K562 (cell line): Measurements from ENCODE around the gene NARF. TPM values are rescaled to one million over a fixed set of nuclear protein-coding genes. Genes with fewer than 3 reads are reported as not detected.
A peak's percentile ranks its signal among the peaks of the same experiment; 100 is the strongest.

Experiments used
- C11orf30 ChIP-seq: fragments of 450-650 bp; IDR thresholded peaks from 2 replicates; pipeline ENCODE4 v1.6.1; 2016; ENCODE audit warnings: low read depth, mild to moderate bottlenecking
- CBX8 ChIP-seq: fragments of 200-600 bp; sonication (generic); IDR thresholded peaks from 2 replicates; pipeline ENCODE4 v1.6.1; 2012; ENCODE audit warnings: borderline replicate concordance, mixed run types, low read depth, mild to moderate bottlenecking, moderate library complexity, mixed read lengths, low read length, control low read depth, inconsistent platforms; ENCODE audit not compliant: poor library complexity, severe bottlenecking; ENCODE audit errors: extremely low read depth
- CXXC5 ChIP-seq: fragments of 250-450 bp; sonication (Bioruptor Pico); IDR thresholded peaks from 2 replicates; pipeline ENCODE4 v1.8.0; 2022; ENCODE audit warnings: inconsistent platforms, mild to moderate bottlenecking, moderate library complexity
- DIDO1 ChIP-seq: fragments of 450-650 bp; IDR thresholded peaks from 2 replicates; pipeline ENCODE4 v1.6.1; 2016; ENCODE audit warnings: low read depth, missing biosample characterization, missing genetic modification characterization
- E2F1 ChIP-seq: sonication (generic); formaldehyde crosslinking; IDR thresholded peaks from 2 replicates; pipeline ENCODE4 v1.8.1; 2023; ENCODE audit warnings: mild to moderate bottlenecking, missing genetic modification reagents, moderate library complexity
- ETS1 ChIP-seq: conservative IDR thresholded peaks from 2 replicates; pipeline ENCODE4 v1.6.1; 2011; ENCODE audit warnings: low read depth, mild to moderate bottlenecking, low read length; ENCODE audit not compliant: control insufficient read depth
- HOMEZ ChIP-seq: fragments of 250-450 bp; sonication (Bioruptor Pico); IDR thresholded peaks from 2 replicates; pipeline ENCODE4 v1.4.0; 2020; ENCODE audit warnings: mild to moderate bottlenecking, moderate library complexity
- MAFF ChIP-seq: IDR thresholded peaks from 2 replicates; pipeline ENCODE4 v1.6.1; 2012; ENCODE audit warnings: low read length, improper control_type of control experiment
- MLLT1 ChIP-seq, 2 experiments: fragments of 450-650 bp; IDR thresholded peaks; 2 replicates each; pipeline ENCODE4 v1.6.1; 2016
- MTA3 ChIP-seq: fragments of 450-650 bp; formaldehyde crosslinking; IDR thresholded peaks from 2 replicates; pipeline ENCODE4 v1.6.1; 2017; ENCODE audit warnings: mild to moderate bottlenecking, borderline replicate concordance
- RB1 ChIP-seq: fragments of 450-650 bp; IDR thresholded peaks from 2 replicates; pipeline ENCODE4 v1.6.1; 2017; ENCODE audit warnings: low read depth, mild to moderate bottlenecking
- SIX5 ChIP-seq, 2 experiments: IDR thresholded peaks; 2 replicates each; pipeline ENCODE4 v1.6.1; 2011; ENCODE audit warnings: low read length in 2 of 2, borderline replicate concordance in 1 of 2, low read depth in 1 of 2, mild to moderate bottlenecking in 1 of 2, moderate library complexity in 1 of 2; ENCODE audit not compliant: insufficient read depth in 1 of 2
- SNRNP70 ChIP-seq: fragments of 200-400 bp; formaldehyde crosslinking; optimal IDR thresholded peaks from 2 replicates; pipeline ENCODE3; 2017; ENCODE audit warnings: low read depth, low read length
- STAT5B ChIP-seq: fragments of 250-450 bp; sonication (Bioruptor Pico); IDR thresholded peaks from 2 replicates; pipeline ENCODE4 v1.8.0; 2021; ENCODE audit warnings: mild to moderate bottlenecking, inconsistent platforms
- ZBTB2 ChIP-seq: fragments of 450-650 bp; IDR thresholded peaks from 2 replicates; pipeline ENCODE4 v1.6.1; 2016; ENCODE audit warnings: antibody characterized with exemption
- ZFPM2 ChIP-seq: fragments of 250-450 bp; sonication (Bioruptor Pico); IDR thresholded peaks from 2 replicates; pipeline ENCODE4 v1.5.1; 2022; ENCODE audit warnings: mild to moderate bottlenecking
- ZNF121 ChIP-seq: sonication (generic); formaldehyde crosslinking; conservative IDR thresholded peaks from 2 replicates; pipeline ENCODE4 v1.8.0; 2022; ENCODE audit warnings: missing genetic modification reagents
- ZNF311 ChIP-seq: fragments of 250-450 bp; sonication (Bioruptor Pico); IDR thresholded peaks from 2 replicates; pipeline ENCODE4 v1.4.0; 2020; ENCODE audit warnings: mild to moderate bottlenecking, moderate library complexity
- ZNF354B ChIP-seq: fragments of 250-450 bp; sonication (Bioruptor Pico); IDR thresholded peaks from 2 replicates; pipeline ENCODE4 v1.4.0; 2020
- ZNF644 ChIP-seq: fragments of 200-800 bp; sonication (Bioruptor generic); IDR thresholded peaks from 2 replicates; pipeline ENCODE4 v1.6.1; 2016; ENCODE audit warnings: low read depth, missing genetic modification characterization, missing compliant biosample characterization
- polyA plus RNA-seq, 8 experiments: library from polyadenylated mRNA; depleted of rRNA in 4 of 8; stranded (reverse) in 5 of 8; unstranded in 3 of 8; fragments of >200 nt; fragmentation: Nextera tagmentation in 2 of 8; fragmentation: Illumina TruSeq in 1 of 8; extraction: Ambion mirVana in 2 of 8; extraction: Trizol in 1 of 8; gene quantifications; 2 replicates each; pipeline versions ENCODE4 v1.2.1 to v1.2.3, GENCODE V29; 2011 to 2014; ENCODE audit warnings: inconsistent platforms in 1 of 8, missing spikeins in 1 of 8
- total RNA-seq, 7 experiments: library from RNA; depleted of rRNA in 6 of 7; stranded (reverse); fragments of >200 nt in 6 of 7; fragmentation: Illumina TruSeq in 2 of 7; extraction: Trizol in 2 of 7; gene quantifications; 2 replicates each; pipeline versions ENCODE4 v1.2.1 to v1.2.3, GENCODE V29; 2011 to 2021; ENCODE audit warnings: low replicate concordance in 1 of 7

The NARF gene
- total and polyA plus RNA-seq, 9 of the 15 experiments (the other 6 are each of a cell fraction or from before 2014, with no cell fraction given), result 60.4 to 423 (median 132) TPM

GRCh38 chr17:82496529-82497434 is 38.2 kb downstream of the NARF start (continued):
- TF ChIP-seq STAT5B, result no peak
- TF ChIP-seq CBX8, result no peak
- no peak for TF ChIP-seq ZNF311 (CRISPR knock-in tag)
- peak; percentile 91 for TF ChIP-seq RB1
- TF ChIP-seq SNRNP70, result no peak
- TF ChIP-seq MTA3, result peak; percentile 41; the same call in 1 of the 2 replicates
- TF ChIP-seq ZNF354B (CRISPR knock-in tag), result no peak
- peak; percentile 40; the same call in 1 of the 2 replicates for TF ChIP-seq ZBTB2
- 0 out of 2 replicates have a peak, but pooled peaks have one; percentile 5 for TF ChIP-seq HOMEZ (CRISPR knock-in tag)
- TF ChIP-seq ZFPM2 (CRISPR knock-in tag), result no peak
- TF ChIP-seq E2F1, result peak; percentile 92
- TF ChIP-seq MAFF, result no peak
- no peak for TF ChIP-seq ZNF644
- peak; percentile 98 for TF ChIP-seq CXXC5 (CRISPR knock-in tag)
- no peak; the same call in 1 of the 2 replicates for TF ChIP-seq ZNF121 (CRISPR knock-in tag)
- TF ChIP-seq SIX5 (IDR thresholded peaks at IDR 0.05; ENCODE audit: borderline replicate concordance in 1 of 2, insufficient read depth in 1 of 2, low read depth in 1 of 2, low read length in 2 of 2), result no peak
- peak; percentile 67 for TF ChIP-seq C11orf30
- TF ChIP-seq DIDO1, result no peak
- no peak; the same call in 1 of the 2 replicates for TF ChIP-seq ETS1
- no peak for TF ChIP-seq MLLT1 (IDR thresholded peaks at IDR 0.05)
